Kidney tubule cell (primary cell): ENCODE results near the gene RPS19BP1.

Source experiments
- DNase-seq: peaks from one replicate; pipeline ENCODE4 v3.0.0-alpha.2; 2018; ENCODE audit warnings: low spot score

The RPS19BP1 gene

DNA sequence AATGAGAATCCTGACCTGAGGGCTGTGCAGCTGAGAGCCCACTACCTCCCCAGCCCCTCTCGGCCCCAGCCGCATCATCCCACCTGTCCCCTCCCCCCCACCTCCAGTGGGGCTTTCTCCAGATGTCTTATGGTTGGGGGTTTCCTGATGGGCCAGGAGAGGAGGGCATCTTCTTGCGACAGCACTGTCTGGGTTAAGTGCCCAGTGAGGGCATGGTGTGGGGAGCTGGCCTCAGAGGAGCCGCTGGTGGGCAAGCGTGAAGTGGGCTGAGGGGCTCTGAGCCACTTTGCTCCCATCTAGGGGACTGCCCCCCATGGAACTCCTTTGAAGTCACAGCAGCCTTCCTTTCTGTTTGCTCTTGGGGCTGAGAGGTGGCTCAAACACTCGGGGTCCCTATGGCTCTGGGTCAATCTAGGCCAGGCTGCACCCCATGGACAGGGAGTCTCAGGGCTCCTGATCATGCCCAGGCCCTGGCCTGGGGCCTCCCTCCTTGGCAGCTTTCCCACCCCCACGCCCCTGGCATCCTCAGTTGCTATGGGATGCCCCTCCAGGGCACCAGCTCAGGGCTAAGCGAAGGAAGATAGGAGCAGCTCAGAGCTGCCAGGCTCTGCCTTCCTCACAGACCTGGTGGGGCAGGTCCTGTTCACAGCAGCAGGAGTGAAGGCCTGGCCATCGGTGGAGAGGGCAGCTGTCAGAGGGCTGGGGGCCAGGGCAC lies 41.4 kb downstream of the RPS19BP1 start:
- DNase-seq, result no peak

DNA sequence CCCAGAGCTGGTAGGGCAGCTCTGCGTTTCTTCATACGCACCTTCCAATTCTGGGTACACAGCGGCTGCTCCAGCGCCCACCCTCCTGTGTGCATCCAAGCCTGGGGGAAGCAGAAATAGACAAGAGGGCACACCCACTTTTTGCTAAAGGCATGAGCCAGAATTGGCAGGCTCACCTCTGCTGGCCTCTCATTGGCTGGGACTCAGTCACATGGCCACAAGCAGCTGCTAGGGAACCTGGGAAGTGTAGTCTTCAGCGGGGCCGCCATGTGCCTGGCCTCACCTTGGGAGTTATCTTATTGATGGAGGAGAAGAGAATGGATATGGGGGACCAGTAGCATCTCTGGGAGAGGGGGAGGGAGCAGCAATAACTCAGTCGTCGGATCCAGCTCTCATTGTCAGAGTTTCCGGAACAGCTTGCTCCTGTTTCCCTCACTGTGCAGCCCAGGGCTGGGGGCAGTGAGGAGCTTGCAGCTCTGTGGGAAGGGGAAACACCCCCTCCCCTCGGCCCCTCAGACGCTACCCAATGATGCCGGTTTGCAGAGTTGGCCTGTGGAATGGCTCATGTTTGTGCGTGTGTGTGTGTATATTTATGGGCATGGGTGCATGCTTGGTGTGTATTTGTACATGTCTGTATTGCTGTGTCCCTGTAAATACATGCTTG lies 42.3 kb downstream of the RPS19BP1 start:
- peak; percentile 63 for DNase-seq

DNA sequence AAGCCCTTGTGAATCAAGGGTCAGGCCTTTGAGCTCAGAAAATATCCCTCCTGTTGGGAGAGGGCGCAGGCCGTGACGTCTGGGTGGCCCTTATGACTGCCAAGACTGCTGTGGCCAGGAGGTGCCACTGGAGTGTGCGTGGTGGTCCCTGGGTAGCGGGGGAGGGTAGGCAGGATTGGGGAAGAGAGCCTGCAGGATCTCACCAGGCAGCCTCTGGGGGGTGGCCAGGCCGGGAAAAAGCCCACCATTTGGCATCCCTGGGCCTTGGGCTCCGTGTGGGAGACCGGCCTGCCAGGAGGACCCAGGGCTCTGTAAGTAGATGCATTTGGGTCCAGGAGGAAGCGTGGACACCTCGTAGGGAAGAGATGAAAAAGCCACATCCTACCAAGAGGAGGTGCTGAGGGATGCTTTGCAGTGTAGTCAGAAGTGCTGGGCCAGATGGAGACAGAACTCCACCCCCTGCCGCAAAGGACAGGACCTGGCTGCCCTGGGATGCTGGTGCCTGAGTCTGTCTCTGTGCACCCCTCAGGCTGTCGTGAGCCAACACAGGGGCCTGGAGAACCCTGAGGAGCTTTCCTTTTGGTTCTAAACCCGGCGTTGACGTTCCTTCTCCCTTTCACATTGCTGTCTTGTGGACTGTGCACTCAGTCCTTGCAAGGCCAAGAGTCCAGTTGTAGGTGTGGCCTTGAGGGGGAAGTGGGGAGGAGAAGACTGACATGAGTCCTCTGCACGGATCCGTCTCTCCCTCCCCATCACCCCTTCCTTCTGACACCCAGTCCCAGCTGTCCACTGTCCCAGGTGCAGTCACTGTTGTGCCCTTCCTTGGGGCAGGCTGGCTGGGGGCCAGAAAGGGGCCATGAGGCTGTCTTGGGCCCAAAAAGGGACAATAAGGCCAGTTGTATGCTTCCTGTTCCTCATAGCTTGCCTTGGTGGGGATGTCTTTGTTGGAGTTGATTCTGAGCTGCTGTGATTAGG lies 43.2 kb downstream of the RPS19BP1 start:
- DNase-seq, result no peak

DNA sequence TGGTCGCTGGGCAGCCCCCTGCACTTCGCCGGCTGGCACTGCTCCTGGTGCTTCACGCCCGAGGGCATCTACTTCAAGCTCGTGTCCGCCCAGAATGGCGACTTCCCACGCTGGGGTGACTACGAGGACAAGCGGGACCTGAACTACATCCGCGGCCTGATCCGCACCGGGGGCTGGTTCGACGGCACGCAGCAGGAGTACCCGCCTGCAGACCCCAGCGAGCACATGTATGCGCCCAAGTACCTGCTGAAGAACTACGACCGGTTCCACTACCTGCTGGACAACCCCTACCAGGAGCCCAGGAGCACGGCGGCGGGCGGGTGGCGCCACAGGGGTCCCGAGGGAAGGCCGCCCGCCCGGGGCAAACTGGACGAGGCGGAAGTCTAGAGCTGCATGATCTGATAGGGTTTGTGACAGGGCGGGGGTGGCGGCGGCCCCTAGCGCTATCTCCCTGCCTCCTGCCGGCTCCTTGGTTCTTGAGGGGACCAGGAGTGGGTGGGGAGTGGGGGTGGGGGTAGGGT lies 43.9 kb downstream of the RPS19BP1 start:
- DNase-seq, result no peak

DNA sequence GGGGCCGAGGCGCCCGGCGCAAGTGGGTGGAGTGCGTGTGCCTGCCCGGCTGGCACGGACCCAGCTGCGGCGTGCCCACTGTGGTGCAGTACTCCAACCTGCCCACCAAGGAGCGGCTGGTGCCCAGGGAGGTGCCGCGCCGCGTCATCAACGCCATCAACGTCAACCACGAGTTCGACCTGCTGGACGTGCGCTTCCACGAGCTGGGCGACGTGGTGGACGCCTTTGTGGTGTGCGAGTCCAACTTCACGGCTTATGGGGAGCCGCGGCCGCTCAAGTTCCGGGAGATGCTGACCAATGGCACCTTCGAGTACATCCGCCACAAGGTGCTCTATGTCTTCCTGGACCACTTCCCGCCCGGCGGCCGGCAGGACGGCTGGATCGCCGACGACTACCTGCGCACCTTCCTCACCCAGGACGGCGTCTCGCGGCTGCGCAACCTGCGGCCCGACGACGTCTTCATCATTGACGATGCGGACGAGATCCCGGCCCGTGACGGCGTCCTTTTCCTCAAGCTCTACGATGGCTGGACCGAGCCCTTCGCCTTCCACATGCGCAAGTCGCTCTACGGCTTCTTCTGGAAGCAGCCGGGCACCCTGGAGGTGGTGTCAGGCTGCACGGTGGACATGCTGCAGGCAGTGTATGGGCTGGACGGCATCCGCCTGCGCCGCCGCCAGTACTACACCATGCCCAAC lies 44.6 kb downstream of the RPS19BP1 start:
- no peak for DNase-seq

DNA sequence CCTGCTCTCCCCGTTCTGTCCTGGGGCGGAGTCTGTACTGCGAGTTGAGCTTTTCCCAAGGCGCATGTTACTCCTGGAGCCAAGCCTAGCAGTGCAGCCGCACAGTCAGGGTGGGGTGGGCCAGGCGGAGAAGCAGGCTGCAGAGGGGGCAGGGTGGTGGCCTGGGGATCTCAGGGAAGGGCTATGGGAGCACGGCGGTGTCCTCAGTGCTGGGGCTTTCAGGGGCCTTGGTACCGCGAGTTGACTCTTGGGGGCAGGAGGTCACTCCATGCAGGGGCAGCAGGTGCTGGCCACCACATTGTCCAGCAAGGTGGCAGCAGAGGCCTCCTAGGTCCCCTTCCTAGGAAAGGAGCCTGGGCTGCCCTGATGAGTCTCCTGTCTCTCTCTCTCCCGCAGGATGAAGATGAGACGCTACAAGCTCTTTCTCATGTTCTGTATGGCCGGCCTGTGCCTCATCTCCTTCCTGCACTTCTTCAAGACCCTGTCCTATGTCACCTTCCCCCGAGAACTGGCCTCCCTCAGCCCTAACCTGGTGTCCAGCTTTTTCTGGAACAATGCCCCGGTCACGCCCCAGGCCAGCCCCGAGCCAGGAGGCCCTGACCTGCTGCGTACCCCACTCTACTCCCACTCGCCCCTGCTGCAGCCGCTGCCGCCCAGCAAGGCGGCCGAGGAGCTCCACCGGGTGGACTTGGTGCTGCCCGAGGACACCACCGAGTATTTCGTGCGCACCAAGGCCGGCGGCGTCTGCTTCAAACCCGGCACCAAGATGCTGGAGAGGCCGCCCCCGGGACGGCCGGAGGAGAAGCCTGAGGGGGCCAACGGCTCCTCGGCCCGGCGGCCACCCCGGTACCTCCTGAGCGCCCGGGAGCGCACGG lies 45.4 kb downstream of the RPS19BP1 start:
- DNase-seq, result no peak

DNA sequence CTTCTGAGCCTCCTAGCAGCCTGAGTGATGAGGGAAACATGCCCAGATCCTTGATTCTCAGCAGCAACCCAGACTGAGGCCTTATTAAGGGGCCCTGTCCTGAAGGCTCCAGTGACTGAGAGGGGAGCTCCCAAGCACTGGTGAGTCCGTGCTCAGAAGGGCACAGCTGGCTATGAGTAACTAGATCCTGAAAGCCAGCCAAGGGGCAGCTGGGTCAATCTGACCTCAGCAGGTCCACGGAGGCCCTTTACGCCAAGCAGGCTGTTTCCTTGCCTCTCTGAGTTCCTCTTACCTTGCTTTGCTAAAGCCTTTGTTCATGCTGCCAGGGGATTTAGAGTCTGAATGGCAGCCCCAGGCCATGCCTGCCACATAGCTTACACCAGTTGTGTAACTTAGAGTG lies 49.8 kb downstream of the RPS19BP1 start:
- DNase-seq, result peak; percentile 58

DNA sequence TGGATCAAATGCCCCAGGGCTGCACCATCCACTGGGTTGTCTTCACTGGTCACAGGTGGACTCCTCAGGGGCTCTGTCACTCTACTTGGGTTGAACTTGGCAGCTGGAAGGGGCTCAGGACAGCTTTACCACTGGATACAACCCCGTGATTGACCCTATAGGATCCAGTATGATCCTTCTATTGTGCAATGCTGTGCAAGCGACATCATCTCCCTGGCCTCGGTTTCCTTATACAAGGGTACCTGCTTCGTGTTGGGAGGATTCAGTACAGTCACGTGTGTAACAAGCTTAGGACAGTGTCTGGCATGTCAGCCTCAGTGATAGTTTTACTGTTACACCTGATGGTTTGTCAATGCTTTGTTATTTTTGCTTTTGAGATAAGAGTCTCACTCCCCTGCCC lies 51.0 kb downstream of the RPS19BP1 start:
- DNase-seq, result no peak

DNA sequence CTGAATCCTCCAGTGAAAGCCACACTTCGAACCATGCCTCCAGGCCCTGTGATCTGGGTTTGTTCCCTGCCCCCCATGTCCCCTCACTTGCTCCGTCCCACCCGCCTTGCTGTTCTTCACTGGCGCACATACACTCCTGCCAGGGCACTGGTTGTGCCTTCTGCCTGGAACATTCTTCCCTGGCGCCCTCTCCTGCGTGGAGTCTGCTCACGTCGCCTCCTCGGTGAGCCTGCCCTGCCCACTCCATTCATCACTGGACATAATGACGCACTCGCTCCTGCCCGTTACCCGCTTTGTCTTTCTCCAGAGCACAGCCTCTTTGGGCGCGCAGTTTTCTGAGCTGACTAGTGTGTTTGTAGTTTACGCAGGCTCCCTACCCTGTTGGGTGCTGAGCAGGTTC lies 51.5 kb downstream of the RPS19BP1 start:
- no peak for DNase-seq

DNA sequence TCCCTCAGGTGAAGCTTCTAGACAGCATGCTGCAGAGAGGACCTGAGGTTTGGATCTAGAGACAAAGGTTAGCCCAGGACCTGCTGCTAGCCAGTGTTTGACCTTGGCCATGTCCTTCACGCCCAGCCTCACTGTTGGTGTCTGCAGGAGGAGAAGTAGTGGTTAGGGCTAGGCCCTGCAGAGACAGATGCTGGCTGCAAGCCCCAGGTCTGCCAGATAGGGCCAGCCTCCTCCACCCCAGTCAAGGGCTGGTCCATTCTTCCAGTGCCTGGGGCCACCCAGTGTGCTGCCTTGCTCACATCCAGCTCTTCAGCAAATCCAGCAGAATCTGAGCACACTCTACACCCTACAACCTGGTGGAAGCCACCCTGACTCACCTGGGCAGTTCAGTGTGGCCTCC lies 52.0 kb downstream of the RPS19BP1 start:
- no peak for DNase-seq

DNA sequence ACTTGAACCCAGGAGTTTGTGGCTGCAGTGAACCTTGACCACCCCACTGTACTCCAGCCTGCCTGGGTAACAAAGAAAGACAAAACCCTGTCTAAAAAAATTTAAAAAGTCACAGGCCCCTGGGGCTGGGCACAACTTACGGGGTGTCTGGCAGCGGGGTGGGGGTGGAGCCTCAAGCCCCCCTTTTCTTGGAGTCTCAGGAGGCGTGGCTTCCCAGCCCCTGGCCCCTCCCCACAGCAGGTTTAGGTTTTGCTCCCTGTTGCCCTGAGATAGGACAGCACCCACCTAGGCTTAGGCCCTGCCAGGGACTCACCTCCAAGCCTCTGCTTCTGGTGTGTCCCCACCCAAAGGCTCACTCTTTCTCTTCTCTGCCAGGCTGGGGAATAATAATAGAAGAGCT lies 53.3 kb downstream of the RPS19BP1 start:
- DNase-seq, result no peak
